Lower leg skin (tissue), 3 donors: ENCODE data around the gene ANKFN1.

Source experiments
- POLR2A ChIP-seq, 2 donors: fragments of 450-650 bp; IDR thresholded peaks; one replicate each; pipeline ENCODE4 v1.6.1; 2016 to 2017; ENCODE audit warnings: antibody characterized with exemption in 2 of 2, mild to moderate bottlenecking in 1 of 2, moderate library complexity in 1 of 2
- TF ChIP-seq, protein P1 (sequence below), 3 donors: fragments of 450-650 bp; IDR thresholded peaks; one replicate each; pipeline ENCODE4 v1.5.1; 2016; ENCODE audit warnings: antibody characterized with exemption in 3 of 3, mild to moderate bottlenecking in 3 of 3, moderate library complexity in 2 of 3

DNA sequence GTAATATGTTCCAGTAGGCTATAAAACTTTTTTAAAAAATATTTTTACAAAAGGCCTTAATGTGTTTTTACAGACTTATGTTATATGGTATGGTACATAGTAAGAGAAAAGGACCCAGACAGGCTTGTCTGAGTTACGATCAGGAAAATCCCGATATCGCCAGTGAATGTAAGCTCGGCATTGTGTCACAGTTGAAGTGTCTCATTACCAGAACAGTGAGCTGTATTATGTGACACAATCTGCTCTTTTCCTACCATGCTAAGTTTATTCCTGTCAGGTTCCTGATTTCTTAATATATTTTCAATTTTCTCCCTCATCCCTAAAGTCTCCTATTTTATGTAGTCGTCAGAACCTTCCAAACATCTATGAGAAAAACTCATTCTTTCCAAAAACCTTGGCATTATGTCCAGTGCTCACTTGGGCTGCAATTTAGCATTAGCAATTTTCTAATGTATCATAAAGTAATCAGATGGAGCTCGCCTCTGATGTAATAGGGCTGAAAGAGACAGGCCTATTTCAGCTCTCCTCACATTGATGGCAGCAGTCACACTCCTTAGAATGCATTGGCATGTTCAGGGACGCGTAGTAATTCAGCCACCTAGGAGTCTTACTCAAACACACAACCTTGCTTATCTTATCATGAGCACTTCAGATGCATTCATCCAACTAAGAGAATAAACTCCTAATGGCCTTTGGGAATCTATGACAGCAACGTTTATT is 292.6 kb downstream of the ANKFN1 start:
- TF ChIP-seq, protein P1, sequence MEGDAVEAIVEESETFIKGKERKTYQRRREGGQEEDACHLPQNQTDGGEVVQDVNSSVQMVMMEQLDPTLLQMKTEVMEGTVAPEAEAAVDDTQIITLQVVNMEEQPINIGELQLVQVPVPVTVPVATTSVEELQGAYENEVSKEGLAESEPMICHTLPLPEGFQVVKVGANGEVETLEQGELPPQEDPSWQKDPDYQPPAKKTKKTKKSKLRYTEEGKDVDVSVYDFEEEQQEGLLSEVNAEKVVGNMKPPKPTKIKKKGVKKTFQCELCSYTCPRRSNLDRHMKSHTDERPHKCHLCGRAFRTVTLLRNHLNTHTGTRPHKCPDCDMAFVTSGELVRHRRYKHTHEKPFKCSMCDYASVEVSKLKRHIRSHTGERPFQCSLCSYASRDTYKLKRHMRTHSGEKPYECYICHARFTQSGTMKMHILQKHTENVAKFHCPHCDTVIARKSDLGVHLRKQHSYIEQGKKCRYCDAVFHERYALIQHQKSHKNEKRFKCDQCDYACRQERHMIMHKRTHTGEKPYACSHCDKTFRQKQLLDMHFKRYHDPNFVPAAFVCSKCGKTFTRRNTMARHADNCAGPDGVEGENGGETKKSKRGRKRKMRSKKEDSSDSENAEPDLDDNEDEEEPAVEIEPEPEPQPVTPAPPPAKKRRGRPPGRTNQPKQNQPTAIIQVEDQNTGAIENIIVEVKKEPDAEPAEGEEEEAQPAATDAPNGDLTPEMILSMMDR (IDR thresholded peaks at IDR 0.05) = no peak
- TF ChIP-seq POLR2A (IDR thresholded peaks at IDR 0.05) = no peak
